Measurements from ENCODE around the gene SLC39A11.

GRCh38 chr17:73061161-73061560 is 31.3 kb downstream of the SLC39A11 start:
- TF ChIP-seq POLR2AphosphoS5 (IDR thresholded peaks at IDR 0.05; ENCODE audit: low read depth) (no peak), SPI1 (IDR thresholded peaks at IDR 0.05; ENCODE audit: borderline replicate concordance, low read depth) (no peak)
- TF ChIP-seq, protein P1, sequence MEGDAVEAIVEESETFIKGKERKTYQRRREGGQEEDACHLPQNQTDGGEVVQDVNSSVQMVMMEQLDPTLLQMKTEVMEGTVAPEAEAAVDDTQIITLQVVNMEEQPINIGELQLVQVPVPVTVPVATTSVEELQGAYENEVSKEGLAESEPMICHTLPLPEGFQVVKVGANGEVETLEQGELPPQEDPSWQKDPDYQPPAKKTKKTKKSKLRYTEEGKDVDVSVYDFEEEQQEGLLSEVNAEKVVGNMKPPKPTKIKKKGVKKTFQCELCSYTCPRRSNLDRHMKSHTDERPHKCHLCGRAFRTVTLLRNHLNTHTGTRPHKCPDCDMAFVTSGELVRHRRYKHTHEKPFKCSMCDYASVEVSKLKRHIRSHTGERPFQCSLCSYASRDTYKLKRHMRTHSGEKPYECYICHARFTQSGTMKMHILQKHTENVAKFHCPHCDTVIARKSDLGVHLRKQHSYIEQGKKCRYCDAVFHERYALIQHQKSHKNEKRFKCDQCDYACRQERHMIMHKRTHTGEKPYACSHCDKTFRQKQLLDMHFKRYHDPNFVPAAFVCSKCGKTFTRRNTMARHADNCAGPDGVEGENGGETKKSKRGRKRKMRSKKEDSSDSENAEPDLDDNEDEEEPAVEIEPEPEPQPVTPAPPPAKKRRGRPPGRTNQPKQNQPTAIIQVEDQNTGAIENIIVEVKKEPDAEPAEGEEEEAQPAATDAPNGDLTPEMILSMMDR (IDR thresholded peaks at IDR 0.05; ENCODE audit: insufficient read depth, low read length): no peak
- TF ChIP-seq, protein P2, sequence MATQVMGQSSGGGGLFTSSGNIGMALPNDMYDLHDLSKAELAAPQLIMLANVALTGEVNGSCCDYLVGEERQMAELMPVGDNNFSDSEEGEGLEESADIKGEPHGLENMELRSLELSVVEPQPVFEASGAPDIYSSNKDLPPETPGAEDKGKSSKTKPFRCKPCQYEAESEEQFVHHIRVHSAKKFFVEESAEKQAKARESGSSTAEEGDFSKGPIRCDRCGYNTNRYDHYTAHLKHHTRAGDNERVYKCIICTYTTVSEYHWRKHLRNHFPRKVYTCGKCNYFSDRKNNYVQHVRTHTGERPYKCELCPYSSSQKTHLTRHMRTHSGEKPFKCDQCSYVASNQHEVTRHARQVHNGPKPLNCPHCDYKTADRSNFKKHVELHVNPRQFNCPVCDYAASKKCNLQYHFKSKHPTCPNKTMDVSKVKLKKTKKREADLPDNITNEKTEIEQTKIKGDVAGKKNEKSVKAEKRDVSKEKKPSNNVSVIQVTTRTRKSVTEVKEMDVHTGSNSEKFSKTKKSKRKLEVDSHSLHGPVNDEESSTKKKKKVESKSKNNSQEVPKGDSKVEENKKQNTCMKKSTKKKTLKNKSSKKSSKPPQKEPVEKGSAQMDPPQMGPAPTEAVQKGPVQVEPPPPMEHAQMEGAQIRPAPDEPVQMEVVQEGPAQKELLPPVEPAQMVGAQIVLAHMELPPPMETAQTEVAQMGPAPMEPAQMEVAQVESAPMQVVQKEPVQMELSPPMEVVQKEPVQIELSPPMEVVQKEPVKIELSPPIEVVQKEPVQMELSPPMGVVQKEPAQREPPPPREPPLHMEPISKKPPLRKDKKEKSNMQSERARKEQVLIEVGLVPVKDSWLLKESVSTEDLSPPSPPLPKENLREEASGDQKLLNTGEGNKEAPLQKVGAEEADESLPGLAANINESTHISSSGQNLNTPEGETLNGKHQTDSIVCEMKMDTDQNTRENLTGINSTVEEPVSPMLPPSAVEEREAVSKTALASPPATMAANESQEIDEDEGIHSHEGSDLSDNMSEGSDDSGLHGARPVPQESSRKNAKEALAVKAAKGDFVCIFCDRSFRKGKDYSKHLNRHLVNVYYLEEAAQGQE (IDR thresholded peaks at IDR 0.05; ENCODE audit: insufficient replicate concordance, low read depth): no peak

Measured in HL-60 (cell line).